Neural crest cell (in vitro differentiated cells): ENCODE data around the gene CACNA2D3. TPM values are rescaled to one million over a fixed set of nuclear protein-coding genes. Genes with fewer than 3 reads are reported as not detected.

ENCODE experiments used
- DNase-seq: peaks from one replicate; pipeline ENCODE4 v3.0.0; 2021; ENCODE audit warnings: low read depth, mixed read lengths, low spot score
- H3K27ac Mint-ChIP-seq: one replicate; pipeline ENCODE4 v1.8.0; 2021; ENCODE audit warnings: mild to moderate bottlenecking, mixed read lengths; ENCODE audit not compliant: unreplicated experiment
- H3K27me3 Mint-ChIP-seq: 2 replicates; pipeline ENCODE4 v1.8.0; 2021; ENCODE audit warnings: low read depth, mild to moderate bottlenecking, mixed read lengths
- H3K36me3 Mint-ChIP-seq: 2 replicates; pipeline ENCODE4 v1.8.0; 2021; ENCODE audit warnings: low read depth, mild to moderate bottlenecking, mixed read lengths
- H3K4me1 Mint-ChIP-seq: 2 replicates; pipeline ENCODE4 v1.8.0; 2021; ENCODE audit warnings: mixed read lengths
- H3K4me3 Mint-ChIP-seq: one replicate; pipeline ENCODE4 v1.8.0; 2021; ENCODE audit warnings: mild to moderate bottlenecking, mixed read lengths
- H3K9me3 Mint-ChIP-seq: 2 replicates; pipeline ENCODE4 v1.8.0; 2021; ENCODE audit warnings: mixed read lengths
- CTCF ChIP-seq: fragments of 200-600 bp; sonication (generic); conservative IDR thresholded peaks from 2 replicates; pipeline ENCODE4 v1.5.0; 2021; ENCODE audit warnings: antibody characterized with exemption, mild to moderate bottlenecking
- total RNA-seq: library from RNA; stranded (reverse); gene quantifications from 2 replicates; pipeline ENCODE4 v1.2.1, GENCODE V29; 2021

Gene CACNA2D3
- total RNA-seq, 1 donor from 2014 or later: 0.82 TPM

GRCh38 chr3:54580453-54580852 lies 458.1 kb downstream of the CACNA2D3 start:
- H3K36me3 Mint-ChIP-seq: no peaks in the 10 kb centered on the region
- no peaks in the 10 kb centered on the region for H3K4me1 Mint-ChIP-seq
- peaks cover 4% of the 10 kb centered on the region for H3K27me3 Mint-ChIP-seq
- no peak for DNase-seq
- peaks cover 4% of the 10 kb centered on the region for H3K9me3 Mint-ChIP-seq
- H3K27ac Mint-ChIP-seq: no peak overlapping the region
- no peak for TF ChIP-seq CTCF
- H3K4me3 Mint-ChIP-seq: no peak overlapping the region

GRCh38 chr3:54582424-54582823 lies 460.1 kb downstream of the CACNA2D3 start:
- no peak overlapping the region for H3K4me3 Mint-ChIP-seq

GRCh38 chr3:54591157-54591556 lies 468.8 kb downstream of the CACNA2D3 start:
- H3K27me3 Mint-ChIP-seq: no peaks in the 10 kb centered on the region
- no peak for DNase-seq
- no peak overlapping the region for H3K27ac Mint-ChIP-seq
- H3K9me3 Mint-ChIP-seq: peaks cover 4% of the 10 kb centered on the region
- peaks cover 7% of the 10 kb centered on the region for H3K4me1 Mint-ChIP-seq
- no peak for TF ChIP-seq CTCF
- H3K4me3 Mint-ChIP-seq: no peak overlapping the region
- no peaks in the 10 kb centered on the region for H3K36me3 Mint-ChIP-seq

More at GRCh38 chr3:54582424-54582823, 460.1 kb downstream of the CACNA2D3 start:
- peaks cover 5% of the 10 kb centered on the region for H3K9me3 Mint-ChIP-seq
- H3K36me3 Mint-ChIP-seq: no peaks in the 10 kb centered on the region
- no peak overlapping the region for H3K27ac Mint-ChIP-seq
- peaks cover 2% of the 10 kb centered on the region for H3K27me3 Mint-ChIP-seq
- no peak for TF ChIP-seq CTCF
- no peaks in the 10 kb centered on the region for H3K4me1 Mint-ChIP-seq
- no peak for DNase-seq

- Mint-ChIP-seq H3K27me3 (no peaks in the 10 kb centered on the region), H3K36me3 (no peaks in the 10 kb centered on the region), H3K4me3 (no peak overlapping the region), H3K4me1 (peaks cover 7% of the 10 kb centered on the region), H3K9me3 (peaks cover 4% of the 10 kb centered on the region), H3K27ac (no peak overlapping the region)
- no peak for DNase-seq
- TF ChIP-seq CTCF: no peak
Measured at GRCh38 chr3:54593653-54594052, 471.3 kb downstream of the CACNA2D3 start.

GRCh38 chr3:54596087-54596486 lies 473.7 kb downstream of the CACNA2D3 start:
- Mint-ChIP-seq H3K36me3 (no peaks in the 10 kb centered on the region), H3K27ac (no peak overlapping the region), H3K4me3 (no peak overlapping the region), H3K27me3 (no peaks in the 10 kb centered on the region), H3K4me1 (peaks cover 7% of the 10 kb centered on the region), H3K9me3 (no peaks in the 10 kb centered on the region)
- TF ChIP-seq CTCF: no peak
- no peak for DNase-seq

- H3K27me3 Mint-ChIP-seq: no peaks in the 10 kb centered on the region
- no peaks in the 10 kb centered on the region for H3K9me3 Mint-ChIP-seq
- no peak for TF ChIP-seq CTCF
- H3K36me3 Mint-ChIP-seq: no peaks in the 10 kb centered on the region
- no peak overlapping the region for H3K27ac Mint-ChIP-seq
- no peak overlapping the region for H3K4me3 Mint-ChIP-seq
- no peak for DNase-seq
- H3K4me1 Mint-ChIP-seq: no peaks in the 10 kb centered on the region
Measured at GRCh38 chr3:54599716-54600115, 477.4 kb downstream of the CACNA2D3 start.
